SK-N-SH treated with all-trans-retinoic acid at 6 μM for 48 hours (cell line): Measurements from ENCODE around the gene NFIA.
A peak's percentile ranks its signal among the peaks of the same experiment; 100 is the strongest.

Source experiments
- ATAC-seq: fragments of 200-7000 bp; cut with Tn5 transposase; 3 replicates; pipeline ENCODE4 v1.9.1; 2020; ENCODE audit warnings: mild to moderate bottlenecking, moderate library complexity
- ARNTL ChIP-seq: fragments of 450-650 bp; formaldehyde crosslinking; IDR thresholded peaks from 2 replicates; pipeline ENCODE4 v1.5.0; 2020; ENCODE audit warnings: low read depth, mild to moderate bottlenecking, moderate library complexity, borderline replicate concordance
- BACH2 ChIP-seq: fragments of 250-450 bp; sonication (Bioruptor Pico); IDR thresholded peaks from 2 replicates; pipeline ENCODE4 v1.9.0; 2021; ENCODE audit warnings: mild to moderate bottlenecking, borderline replicate concordance
- CREB5 ChIP-seq: fragments of 250-450 bp; sonication (Bioruptor Pico); IDR thresholded peaks from 2 replicates; pipeline ENCODE4 v1.5.1; 2020; ENCODE audit warnings: low read depth, mild to moderate bottlenecking, moderate library complexity
- CSDC2 ChIP-seq: fragments of 250-450 bp; sonication (Bioruptor Pico); IDR thresholded peaks from 2 replicates; pipeline ENCODE4 v1.5.0; 2020; ENCODE audit warnings: mild to moderate bottlenecking, moderate library complexity
- CSRNP3 ChIP-seq: fragments of 250-450 bp; sonication (Bioruptor Pico); IDR thresholded peaks from 2 replicates; pipeline ENCODE4 v1.5.1; 2021; ENCODE audit warnings: mild to moderate bottlenecking, moderate library complexity
- ESRRG ChIP-seq: fragments of 250-450 bp; sonication (Bioruptor Pico); IDR thresholded peaks from 2 replicates; pipeline ENCODE4 v1.6.1; 2021; ENCODE audit warnings: mild to moderate bottlenecking
- ISL1 ChIP-seq: fragments of 250-450 bp; sonication (Bioruptor Pico); IDR thresholded peaks from 2 replicates; pipeline ENCODE4 v2.1.2; 2022; ENCODE audit warnings: mild to moderate bottlenecking, moderate library complexity
- PPARA ChIP-seq: fragments of 250-450 bp; sonication (Bioruptor Pico); IDR thresholded peaks from 2 replicates; pipeline ENCODE4 v1.5.0; 2020; ENCODE audit warnings: mild to moderate bottlenecking, borderline replicate concordance
- RARB ChIP-seq: fragments of 250-450 bp; sonication (Bioruptor Pico); IDR thresholded peaks from 2 replicates; pipeline ENCODE4 v1.8.0; 2021; ENCODE audit warnings: mild to moderate bottlenecking, moderate library complexity
- SNAI2 ChIP-seq: fragments of 250-450 bp; sonication (Bioruptor Pico); IDR thresholded peaks from 2 replicates; pipeline ENCODE4 v1.5.0; 2020; ENCODE audit warnings: mild to moderate bottlenecking, moderate library complexity
- TOX ChIP-seq: fragments of 250-450 bp; sonication (Bioruptor Pico); IDR thresholded peaks from 2 replicates; pipeline ENCODE4 v1.8.0; 2021; ENCODE audit warnings: mild to moderate bottlenecking, moderate library complexity, borderline replicate concordance
- ZC3H10 ChIP-seq: fragments of 250-450 bp; sonication (Bioruptor Pico); IDR thresholded peaks from 2 replicates; pipeline ENCODE4 v1.5.1; 2021; ENCODE audit warnings: mild to moderate bottlenecking, moderate library complexity
- ZFP30 ChIP-seq: fragments of 450-650 bp; formaldehyde crosslinking; IDR thresholded peaks from 2 replicates; pipeline ENCODE4 v1.5.0; 2022; ENCODE audit warnings: mild to moderate bottlenecking, moderate library complexity
- ZNF565 ChIP-seq: fragments of 450-650 bp; formaldehyde crosslinking; conservative IDR thresholded peaks from 2 replicates; pipeline ENCODE4 v1.5.0; 2020; ENCODE audit warnings: low read depth, mild to moderate bottlenecking, moderate library complexity
- ZNF70 ChIP-seq: fragments of 450-650 bp; formaldehyde crosslinking; IDR thresholded peaks from 2 replicates; pipeline ENCODE4 v1.5.0; 2020; ENCODE audit warnings: mild to moderate bottlenecking, moderate library complexity
- TF ChIP-seq, protein P1 (sequence below): fragments of 250-450 bp; sonication (Bioruptor Pico); IDR thresholded peaks from 2 replicates; pipeline ENCODE4 v1.8.0; 2020; ENCODE audit warnings: mild to moderate bottlenecking, moderate library complexity, borderline replicate concordance
- TF ChIP-seq, protein P2 (sequence below): fragments of 250-450 bp; sonication (Bioruptor Pico); IDR thresholded peaks from 2 replicates; pipeline ENCODE4 v1.5.0; 2020; ENCODE audit warnings: mild to moderate bottlenecking, moderate library complexity

NFIA gene

GRCh38 chr1:61171346-61171745 lies 89.0 kb downstream of the NFIA start (continued):
- TF ChIP-seq TOX (CRISPR knock-in tag) (no peak), CSDC2 (CRISPR knock-in tag) (no peak), ESRRG (no peak), ZFP30 (CRISPR knock-in tag) (no peak), PPARA (no peak), ZNF565 (CRISPR knock-in tag) (no peak), BACH2 (no peak)

GRCh38 chr1:61171974-61172373 lies 89.6 kb downstream of the NFIA start:
- no peak; the same call in 2 of the 3 replicates for ATAC-seq
- TF ChIP-seq, protein P1, sequence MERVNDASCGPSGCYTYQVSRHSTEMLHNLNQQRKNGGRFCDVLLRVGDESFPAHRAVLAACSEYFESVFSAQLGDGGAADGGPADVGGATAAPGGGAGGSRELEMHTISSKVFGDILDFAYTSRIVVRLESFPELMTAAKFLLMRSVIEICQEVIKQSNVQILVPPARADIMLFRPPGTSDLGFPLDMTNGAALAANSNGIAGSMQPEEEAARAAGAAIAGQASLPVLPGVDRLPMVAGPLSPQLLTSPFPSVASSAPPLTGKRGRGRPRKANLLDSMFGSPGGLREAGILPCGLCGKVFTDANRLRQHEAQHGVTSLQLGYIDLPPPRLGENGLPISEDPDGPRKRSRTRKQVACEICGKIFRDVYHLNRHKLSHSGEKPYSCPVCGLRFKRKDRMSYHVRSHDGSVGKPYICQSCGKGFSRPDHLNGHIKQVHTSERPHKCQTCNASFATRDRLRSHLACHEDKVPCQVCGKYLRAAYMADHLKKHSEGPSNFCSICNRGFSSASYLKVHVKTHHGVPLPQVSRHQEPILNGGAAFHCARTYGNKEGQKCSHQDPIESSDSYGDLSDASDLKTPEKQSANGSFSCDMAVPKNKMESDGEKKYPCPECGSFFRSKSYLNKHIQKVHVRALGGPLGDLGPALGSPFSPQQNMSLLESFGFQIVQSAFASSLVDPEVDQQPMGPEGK (CRISPR knock-in tag), result no peak
- peak; percentile 26; the same call in 1 of the 2 replicates for TF ChIP-seq ISL1 (CRISPR knock-in tag)
- TF ChIP-seq ESRRG, result no peak
- TF ChIP-seq, protein P2, sequence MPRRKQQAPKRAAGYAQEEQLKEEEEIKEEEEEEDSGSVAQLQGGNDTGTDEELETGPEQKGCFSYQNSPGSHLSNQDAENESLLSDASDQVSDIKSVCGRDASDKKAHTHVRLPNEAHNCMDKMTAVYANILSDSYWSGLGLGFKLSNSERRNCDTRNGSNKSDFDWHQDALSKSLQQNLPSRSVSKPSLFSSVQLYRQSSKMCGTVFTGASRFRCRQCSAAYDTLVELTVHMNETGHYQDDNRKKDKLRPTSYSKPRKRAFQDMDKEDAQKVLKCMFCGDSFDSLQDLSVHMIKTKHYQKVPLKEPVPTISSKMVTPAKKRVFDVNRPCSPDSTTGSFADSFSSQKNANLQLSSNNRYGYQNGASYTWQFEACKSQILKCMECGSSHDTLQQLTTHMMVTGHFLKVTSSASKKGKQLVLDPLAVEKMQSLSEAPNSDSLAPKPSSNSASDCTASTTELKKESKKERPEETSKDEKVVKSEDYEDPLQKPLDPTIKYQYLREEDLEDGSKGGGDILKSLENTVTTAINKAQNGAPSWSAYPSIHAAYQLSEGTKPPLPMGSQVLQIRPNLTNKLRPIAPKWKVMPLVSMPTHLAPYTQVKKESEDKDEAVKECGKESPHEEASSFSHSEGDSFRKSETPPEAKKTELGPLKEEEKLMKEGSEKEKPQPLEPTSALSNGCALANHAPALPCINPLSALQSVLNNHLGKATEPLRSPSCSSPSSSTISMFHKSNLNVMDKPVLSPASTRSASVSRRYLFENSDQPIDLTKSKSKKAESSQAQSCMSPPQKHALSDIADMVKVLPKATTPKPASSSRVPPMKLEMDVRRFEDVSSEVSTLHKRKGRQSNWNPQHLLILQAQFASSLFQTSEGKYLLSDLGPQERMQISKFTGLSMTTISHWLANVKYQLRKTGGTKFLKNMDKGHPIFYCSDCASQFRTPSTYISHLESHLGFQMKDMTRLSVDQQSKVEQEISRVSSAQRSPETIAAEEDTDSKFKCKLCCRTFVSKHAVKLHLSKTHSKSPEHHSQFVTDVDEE (CRISPR knock-in tag), result no peak
- TF ChIP-seq RARB, result no peak

- ATAC-seq, result no peak
- TF ChIP-seq RARB (no peak), ZFP30 (CRISPR knock-in tag) (no peak), TOX (CRISPR knock-in tag) (no peak), ZC3H10 (CRISPR knock-in tag) (no peak), CREB5 (no peak), ZNF70 (CRISPR knock-in tag) (no peak), ARNTL (CRISPR knock-in tag) (no peak), ZNF565 (CRISPR knock-in tag) (no peak)
- TF ChIP-seq, protein P2 (CRISPR knock-in tag), result no peak
These were observed 90.8 kb downstream of the NFIA start for GRCh38 chr1:61173118-61173517.

GRCh38 chr1:61174060-61174795 lies 91.9 kb downstream of the NFIA start:
- ATAC-seq, result no peak
- TF ChIP-seq ARNTL (CRISPR knock-in tag), result no peak
- TF ChIP-seq ZC3H10 (CRISPR knock-in tag), result no peak
- TF ChIP-seq SNAI2 (CRISPR knock-in tag), result no peak
- no peak for TF ChIP-seq BACH2
- TF ChIP-seq CSDC2 (CRISPR knock-in tag), result no peak
- TF ChIP-seq CSRNP3 (CRISPR knock-in tag), result no peak
- no peak for TF ChIP-seq ZNF70 (CRISPR knock-in tag)
- no peak for TF ChIP-seq ESRRG
- TF ChIP-seq RARB, result no peak
